ENCODE measurements around the gene C10orf71.

Gene C10orf71

DNA sequence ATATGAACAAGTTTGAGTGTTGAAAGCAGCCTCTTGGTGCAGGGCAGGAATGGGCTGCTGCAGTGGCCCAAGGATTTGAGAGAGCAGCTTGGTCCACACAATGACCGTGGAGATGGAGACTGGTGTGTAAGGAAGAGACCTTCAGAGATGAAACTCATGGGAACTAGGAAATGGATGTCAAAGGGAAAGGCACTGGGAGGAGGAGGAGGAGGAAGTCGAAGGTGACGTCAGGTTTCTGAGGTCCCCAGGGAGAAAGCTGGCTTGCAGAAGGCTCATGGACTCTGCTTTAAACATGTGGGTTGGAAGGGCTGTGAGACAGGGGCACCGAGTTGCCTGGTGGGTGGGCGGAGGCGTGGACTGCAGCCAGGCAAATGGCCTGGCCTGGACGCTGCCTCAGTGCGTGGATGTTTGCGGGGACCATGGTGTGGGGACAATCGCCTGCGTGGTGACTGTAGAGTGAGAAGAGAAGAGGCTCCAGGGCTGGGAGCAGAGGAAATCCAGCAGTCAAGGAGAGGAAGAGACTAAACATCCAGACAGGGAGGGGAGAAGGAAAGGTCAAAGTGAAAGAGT lies 14.6 kb downstream of the C10orf71 start:
- DNase-seq (ENCODE audit: insufficient read length, low spot score) (no peak), FAIRE-seq (no peak)

DNA sequence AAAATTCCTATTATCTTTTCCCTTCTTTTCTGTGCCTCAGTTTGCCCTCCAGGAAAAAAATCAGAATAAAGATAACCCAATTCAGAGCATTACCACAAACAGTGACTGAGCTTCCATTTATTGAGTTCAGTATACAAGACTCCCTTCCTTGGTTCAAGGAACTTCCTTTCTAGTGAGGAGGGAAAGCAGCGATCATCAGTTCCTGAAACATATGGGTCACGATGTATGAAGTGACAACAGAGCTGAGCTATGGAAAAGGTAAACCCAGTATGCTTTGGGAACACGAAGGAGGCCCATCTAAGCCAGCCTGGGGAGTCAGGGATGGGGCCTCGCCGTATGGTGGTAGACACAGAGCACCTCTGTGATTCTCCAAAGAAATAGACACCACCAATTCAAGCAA lies 15.8 kb downstream of the C10orf71 start:
- no peak for FAIRE-seq
- no peak for DNase-seq (ENCODE audit: insufficient read length, low spot score)

DNA sequence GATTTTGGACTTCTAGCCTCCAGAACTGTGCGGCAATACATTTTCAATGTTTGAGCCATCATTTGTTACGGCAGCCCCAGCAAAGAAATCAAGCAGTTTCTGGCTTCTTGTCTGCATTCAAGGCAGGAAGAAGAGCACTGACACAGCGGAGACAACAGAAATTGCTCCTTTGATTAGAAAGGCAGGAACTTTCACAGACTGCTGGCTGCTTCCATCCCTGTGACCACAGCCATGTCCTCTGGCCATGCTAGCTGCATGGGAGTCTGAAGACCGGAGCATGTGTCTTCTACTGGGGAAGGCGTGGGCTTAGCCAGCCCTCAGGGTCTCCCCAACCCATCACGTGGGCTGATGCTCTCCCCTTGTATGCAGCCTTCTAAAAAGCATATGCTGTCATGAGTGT lies 19.1 kb downstream of the C10orf71 start:
- FAIRE-seq (no peak), DNase-seq (ENCODE audit: insufficient read length, low spot score) (no peak)

DNA sequence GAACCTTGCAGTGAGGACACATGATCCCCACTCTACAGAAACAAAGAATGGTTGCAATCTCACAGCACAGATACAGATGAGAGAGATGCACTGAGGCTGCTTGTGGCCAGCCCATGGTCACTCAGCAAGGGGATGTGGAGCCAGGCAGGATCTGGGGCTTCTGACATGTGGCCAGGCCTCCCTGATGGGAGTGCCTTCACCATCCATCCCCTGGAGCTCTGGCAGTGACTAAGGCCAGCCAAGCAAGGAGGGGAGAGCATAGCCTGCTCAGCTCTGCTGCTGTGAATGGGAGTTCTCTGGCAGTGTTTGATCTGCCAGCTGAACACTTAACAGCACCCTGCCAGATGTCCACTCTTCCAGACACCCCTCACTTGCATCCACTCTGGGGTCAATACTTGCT lies 19.8 kb downstream of the C10orf71 start:
- DNase-seq (ENCODE audit: insufficient read length, low spot score) (no peak), FAIRE-seq (no peak)

DNA sequence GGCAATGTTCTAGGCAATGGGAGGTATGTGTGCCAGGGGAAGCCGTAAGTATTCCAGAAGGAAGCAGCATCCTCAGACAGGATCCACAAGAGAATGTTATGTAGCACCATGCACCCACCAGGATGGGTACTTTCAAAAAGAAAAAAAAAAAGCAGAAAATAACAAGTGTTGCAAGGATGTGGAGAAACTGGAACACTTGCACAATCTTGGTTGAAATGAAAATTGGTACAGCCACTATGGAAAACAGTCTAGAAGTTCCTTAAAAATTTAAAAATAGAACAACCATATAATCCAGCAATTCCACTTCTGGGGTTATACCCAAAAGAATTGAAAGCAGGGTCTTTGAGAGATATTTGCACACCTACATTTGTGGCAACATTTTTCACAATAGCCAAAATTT lies 20.2 kb downstream of the C10orf71 start:
- FAIRE-seq (no peak), DNase-seq (ENCODE audit: insufficient read length, low spot score) (no peak)

DNA sequence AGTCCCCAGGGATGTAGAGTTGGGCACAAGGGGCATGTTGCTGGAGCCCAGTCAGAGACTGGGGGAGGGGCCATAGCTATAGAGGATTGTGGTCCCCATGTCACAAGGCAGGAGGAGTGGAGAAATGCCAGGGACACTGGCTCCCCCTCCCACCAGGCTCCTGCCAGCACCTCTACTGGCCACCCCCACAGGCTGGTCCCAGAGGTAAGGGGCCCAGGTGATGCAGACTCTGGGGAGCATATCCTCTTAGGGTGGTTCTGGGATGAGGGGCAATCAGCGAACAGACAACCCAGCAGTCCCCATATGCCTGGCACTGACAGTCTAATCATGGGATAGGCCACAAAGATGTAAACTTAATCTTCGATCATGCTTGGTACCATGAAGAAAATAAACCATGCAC lies 21.2 kb downstream of the C10orf71 start:
- FAIRE-seq (no peak), DNase-seq (ENCODE audit: insufficient read length, low spot score) (no peak)

DNA sequence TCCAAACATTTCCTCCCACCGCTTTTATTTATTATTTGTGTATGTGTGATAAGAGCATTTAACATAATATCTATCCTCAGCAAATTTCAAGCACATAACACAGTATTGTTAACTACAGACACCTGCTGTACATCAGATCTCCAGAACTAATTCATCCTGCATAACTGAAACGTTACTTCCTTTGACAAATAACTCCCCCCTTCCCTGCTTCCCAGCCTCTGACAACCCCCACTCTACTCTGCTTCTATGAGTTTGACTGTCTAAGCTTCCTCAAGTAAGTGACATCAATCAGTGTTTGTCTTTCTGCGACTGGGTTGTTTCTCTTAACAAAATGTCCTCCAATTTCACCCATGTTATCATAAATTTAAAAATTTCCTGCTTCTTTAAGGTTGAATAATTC lies 22.1 kb downstream of the C10orf71 start:
- FAIRE-seq (no peak), DNase-seq (ENCODE audit: insufficient read length, low spot score) (no peak)

DNA sequence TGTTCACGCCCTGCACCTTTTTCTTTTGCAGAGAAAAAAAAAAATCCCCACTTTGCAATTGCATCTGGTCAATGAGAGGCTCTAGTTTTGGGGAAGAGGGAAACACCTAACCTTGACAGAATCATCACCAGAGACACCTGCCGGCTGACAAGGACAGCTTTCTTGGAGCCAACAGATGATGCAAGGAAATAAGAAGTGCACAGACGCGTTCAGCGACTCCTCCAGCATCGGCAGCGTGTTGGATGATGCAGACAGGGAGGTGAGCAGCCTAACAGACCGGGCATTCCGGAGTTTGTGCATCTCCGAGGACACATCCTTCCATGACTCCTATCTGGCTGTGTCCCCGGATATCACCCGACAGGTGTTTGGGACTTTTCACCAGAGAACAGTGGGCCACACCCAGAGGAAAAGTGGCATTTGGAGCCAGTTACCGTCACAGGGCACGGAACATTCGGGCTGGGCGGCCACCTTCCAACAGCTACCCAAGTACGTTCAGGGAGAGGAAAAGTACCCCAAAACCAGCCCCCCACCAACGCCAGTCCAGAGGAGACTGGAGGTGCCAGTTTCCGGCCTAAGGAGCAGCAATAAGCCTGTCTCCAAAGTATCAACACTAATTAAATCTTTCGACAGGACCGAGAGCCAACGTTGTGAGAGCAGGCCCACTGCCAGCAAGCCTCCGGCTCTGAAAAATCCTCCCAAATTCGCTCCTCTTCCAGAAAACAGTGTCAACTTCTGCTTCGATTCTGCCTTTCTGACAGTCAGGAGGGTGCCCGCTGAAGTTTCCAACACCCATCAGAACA lies 23.6 kb downstream of the C10orf71 start:
- DNase-seq (ENCODE audit: insufficient read length, low spot score) = no peak

DNA sequence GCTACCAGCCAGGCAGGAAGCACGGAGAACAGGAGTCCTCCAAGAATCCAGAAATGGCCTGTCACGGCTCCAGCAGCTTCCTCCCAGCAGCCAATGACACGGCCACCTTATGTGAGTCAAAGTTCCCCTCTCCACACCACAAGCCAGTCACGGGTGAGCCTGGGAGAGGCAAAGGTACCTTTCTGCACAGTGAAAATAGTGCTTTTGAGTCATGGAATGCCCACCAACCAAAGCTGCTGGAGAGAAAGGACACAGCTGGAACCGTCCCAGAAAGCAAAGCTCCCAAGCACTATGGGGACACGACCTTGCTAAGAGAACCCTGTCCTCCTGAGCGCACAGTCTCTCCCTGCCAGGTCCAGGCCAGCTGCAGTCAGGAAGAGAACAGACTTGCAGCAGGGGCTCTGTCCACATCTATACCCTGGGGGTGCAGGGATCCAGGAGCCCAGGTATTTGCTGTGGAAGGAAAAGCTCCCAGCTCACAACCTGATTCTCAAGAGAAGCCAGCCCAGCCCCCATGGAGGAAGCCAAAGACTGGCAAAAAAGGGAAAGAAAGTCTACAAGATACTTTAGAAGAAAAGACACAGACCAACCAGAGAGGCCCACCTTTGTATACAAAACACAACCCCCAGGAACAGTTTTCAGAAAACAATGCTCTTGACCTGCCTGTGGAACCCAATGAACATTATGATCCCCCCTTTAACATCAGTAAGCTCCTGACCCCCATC lies 24.4 kb downstream of the C10orf71 start:
- no peak for FAIRE-seq

More for the DNA sequence above, 23.6 kb downstream of the C10orf71 start:
- FAIRE-seq = no peak

DNA sequence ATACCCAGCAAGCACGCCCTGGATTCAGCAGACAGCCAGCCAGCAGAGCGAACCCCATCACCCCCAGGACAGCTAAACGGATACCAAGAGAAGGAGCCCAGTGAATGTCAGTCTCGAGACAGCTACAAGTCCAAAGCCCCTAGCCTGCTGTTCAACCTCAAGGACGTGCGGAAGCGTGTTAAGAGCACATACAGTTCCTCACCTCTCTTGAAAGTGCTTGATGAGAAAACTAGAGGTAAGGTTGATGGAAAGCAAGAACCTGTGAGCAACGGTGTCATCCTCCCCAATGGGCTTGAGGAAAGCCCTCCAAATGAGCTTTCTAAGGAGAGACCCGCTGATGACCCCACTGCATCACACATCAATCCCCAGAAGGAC lies 24.9 kb downstream of the C10orf71 start:
- DNase-seq (ENCODE audit: insufficient read length, low spot score) = no peak
- FAIRE-seq = no peak

More for the DNA sequence above, 24.4 kb downstream of the C10orf71 start:
- no peak for DNase-seq (ENCODE audit: insufficient read length, low spot score)

DNA sequence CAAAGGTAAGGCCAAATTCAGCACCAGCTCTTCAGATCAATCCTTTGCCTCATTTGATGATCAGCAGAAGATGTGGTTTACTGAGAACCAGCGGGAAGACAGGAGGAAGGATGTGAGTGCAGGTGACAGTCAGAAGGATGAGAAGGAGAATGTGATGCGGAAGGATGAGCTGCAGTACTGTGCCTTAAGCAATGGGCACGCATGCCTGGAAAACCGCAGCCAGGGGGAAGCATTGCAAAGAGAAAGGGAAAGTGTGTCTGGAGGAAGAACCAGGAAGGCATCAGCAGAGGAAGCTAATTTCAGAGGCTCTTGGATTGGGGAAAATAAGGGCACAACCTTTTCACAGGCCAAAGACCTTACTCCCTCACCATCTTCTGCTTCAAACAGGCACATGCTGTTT lies 25.7 kb downstream of the C10orf71 start:
- DNase-seq (ENCODE audit: insufficient read length, low spot score) (peak; percentile 25), FAIRE-seq (no peak)

DNA sequence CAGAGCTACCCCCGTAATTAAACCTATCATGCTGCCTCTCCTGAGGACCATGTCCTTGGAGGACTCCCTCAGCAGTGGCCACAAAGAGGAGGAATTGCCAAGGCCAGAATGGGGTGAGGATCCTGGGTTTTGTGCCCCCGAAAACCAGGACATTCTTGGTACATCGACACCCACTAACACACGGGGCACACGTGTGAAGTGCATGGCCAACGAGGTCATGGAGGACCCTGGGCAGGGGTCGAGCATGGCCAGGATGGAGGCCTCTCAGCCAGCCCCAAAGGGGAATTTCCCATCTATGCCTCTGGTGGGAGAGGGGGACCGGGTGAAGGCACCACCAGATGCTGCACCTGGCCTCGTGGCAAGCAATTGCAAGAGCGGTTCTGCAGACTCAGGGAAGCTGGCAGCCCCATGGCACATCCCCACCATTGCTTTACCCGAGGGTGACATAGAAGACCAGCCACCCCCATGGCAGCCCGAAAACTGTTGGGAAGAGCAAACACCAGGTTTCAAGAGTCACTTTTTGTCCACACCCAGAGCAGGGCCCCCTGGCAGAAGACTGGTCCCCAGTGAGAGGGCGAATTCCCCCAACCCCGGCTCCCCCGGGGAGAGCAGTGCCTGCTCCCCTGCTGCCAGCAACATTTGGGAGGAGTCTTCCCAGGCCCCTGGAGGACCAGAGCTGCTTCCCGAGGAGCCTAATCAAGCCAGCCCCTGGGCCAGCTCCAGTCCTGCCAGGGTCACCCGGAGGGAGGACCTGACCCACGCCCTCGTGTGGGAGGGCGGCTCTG lies 26.4 kb downstream of the C10orf71 start:
- DNase-seq (ENCODE audit: insufficient read length, low spot score) (no peak), FAIRE-seq (no peak)

DNA sequence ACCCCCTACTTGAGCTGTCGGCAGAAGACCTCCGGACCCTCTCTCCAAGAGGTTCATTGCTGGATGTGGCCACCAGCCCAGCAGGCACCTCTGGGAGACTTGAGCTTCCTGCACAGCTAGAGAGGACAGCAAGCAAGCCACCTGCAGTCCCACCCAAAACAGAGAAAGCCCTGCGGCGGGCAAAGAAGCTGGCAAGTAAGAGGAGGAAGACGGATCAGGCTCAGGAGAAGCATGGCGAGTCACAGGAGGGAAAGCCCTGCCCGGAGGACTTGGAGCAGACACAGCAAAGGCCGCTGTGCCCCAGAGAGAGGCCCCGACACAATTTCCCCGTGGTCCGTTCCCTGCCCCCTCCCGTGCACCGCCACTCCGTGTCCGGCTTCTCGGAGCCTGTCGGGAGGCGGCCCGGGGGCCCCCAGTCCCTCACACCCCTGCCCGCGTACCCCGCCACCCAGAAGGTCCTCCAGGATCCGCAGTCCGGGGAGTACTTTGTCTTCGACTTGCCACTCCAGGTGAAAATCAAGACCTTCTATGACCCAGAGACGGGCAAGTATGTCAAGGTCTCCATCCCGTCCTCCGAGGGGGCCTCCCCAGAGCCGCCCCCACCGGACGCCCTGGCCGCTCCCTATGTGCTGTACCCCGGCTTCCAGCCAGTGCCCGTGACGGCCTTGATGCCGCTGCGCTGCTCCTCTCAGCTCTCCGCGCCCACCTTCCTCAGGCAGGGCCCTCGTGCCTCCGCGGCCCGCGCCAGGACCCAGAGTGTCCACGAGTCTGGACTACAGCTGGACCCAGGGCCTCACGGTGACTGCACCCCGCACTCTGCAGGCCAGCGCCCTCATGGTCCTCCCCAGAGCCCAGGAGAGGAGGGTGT lies 27.2 kb downstream of the C10orf71 start:
- DNase-seq (ENCODE audit: insufficient read length, low spot score) = no peak

DNA sequence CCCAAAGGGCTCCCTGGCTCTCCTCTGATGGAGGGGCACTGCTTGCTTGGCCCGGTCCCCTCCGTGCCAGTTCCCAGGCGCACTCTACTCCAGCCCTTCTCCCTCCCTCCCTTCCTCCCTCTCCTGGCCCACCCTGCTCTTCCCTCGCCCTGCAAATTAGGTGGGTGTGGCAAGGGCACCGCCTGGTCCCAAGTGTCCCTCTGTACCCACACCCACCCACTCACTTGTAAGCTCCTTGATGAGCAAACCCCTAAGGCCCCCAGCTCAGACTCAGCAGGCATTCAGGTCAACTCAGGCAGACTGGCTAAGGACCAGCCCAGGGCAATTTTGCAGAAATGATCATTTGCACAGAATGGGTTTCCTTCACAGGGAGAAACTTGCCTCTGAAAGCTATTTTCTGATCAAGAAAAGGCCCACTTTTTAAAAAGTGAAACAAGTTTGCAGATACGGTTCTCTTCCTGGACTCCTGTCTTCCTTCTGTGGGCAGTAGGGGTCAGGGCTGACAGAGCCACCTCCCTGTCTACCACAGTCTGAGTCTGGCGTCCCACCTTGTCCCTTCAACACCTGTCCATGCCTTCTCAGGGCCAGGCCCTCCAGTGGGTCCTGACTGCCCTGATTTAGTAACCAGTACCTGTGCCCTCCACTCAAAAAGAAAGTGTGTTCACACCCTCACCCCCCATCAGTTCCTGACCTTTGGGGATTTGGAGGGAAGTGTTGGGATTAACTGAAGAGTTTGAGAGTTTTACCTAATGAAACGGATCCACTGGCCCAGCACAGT lies 28.3 kb downstream of the C10orf71 start:
- DNase-seq (ENCODE audit: insufficient read length, low spot score) (no peak), FAIRE-seq (no peak)

More for the DNA sequence above, 27.2 kb downstream of the C10orf71 start:
- FAIRE-seq = no peak

DNA sequence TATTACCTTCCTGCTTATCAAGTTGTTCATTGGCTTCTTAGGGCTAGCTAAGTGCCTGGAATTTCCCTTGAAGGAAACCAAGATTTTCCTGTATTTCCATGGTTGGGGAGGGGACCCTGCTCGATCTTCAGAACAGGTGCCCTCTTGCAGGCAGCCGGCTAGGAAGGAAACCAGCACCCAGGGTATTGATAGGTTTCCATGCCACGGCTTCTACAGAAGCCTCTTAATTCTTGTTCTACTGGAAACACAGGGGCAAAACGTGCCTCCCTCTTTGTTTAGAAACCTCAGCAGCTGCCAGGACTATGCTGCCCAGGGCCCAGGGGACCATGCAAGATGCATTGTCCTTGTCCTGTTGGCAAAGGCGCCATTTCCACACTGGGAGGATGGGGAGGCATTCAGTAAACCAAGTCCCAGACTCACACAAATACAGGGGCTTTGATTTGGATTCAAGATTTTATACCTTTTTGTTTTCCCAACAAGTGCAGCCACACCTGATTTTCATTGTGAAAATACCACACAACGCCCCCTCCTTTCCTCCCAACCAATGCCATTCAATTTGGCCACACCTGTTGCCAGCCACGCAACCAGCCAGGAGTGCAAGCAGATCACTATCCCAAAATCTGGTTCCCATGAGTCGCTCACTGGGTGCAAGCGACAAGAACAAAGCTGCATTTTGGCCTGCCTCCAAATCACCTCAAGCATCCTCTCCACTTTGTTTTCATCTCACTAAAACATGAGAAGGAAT lies 29.6 kb downstream of the C10orf71 start:
- no peak for FAIRE-seq
- DNase-seq (ENCODE audit: insufficient read length, low spot score) = no peak

DNA sequence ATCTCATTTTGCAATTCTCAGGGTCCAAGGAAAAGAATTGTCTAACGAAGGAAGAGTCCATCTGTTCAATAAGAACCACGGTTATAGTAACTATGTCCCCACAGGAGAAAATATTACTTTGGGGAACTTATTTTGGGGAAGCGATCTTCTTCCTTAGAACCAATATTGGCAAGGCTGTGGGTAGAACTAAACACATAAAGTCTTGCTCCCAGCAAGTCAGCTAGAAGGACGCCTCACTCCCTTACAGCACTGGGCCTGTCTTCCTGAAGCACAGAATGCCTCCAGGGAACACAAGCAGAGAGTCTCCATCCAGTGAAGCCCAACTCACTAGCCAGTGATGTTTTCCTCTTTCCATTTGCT lies 30.2 kb downstream of the C10orf71 start:
- FAIRE-seq (no peak), DNase-seq (ENCODE audit: insufficient read length, low spot score) (no peak)

DNA sequence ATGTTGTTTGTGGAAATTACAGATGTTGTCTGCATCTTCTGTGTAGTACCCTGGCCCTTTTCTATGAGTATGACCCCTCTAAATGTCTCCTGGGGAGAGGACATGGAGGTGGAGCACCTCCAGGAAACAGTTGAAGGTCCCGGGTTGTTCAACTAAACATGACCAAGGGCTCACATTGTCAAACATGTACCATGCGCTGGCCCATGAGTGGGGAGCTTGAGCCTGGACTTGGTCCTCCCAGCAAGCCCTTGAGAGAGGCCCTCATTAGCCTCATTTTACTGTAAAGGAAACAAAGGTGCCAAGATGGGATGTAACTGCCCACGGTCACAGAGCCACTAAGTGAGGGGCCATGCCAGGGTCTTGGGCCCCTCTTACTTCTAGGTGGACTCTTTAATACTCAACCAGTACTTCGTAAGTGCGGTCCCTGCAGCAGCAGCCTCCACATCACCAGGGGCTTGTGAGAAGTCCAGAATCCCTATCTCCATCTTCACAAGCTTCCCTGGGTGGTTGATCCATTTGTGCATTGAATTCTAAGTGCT lies 31.2 kb downstream of the C10orf71 start:
- no peak for DNase-seq (ENCODE audit: insufficient read length, low spot score)
- no peak for FAIRE-seq

DNA sequence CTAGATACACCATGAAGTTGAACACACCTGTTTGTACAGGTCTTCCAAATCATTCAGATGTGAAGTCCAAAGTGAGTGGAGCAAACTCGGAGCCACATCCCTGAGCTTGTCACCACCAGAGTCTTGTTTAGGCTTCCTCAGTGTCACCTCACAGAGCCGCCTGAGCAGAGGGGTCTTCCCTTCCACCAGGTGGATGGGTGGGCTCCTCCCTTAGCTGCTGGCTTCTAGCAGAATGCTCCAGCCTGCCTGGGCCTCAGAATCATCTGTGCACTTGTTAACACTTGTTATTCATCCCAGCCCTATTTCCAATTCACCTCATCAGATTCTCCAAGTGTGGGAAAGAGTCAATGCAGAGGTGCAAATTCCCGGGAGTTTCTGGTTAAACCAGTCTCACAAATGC lies 32.5 kb downstream of the C10orf71 start:
- FAIRE-seq = no peak
- no peak for DNase-seq (ENCODE audit: insufficient read length, low spot score)

DNA sequence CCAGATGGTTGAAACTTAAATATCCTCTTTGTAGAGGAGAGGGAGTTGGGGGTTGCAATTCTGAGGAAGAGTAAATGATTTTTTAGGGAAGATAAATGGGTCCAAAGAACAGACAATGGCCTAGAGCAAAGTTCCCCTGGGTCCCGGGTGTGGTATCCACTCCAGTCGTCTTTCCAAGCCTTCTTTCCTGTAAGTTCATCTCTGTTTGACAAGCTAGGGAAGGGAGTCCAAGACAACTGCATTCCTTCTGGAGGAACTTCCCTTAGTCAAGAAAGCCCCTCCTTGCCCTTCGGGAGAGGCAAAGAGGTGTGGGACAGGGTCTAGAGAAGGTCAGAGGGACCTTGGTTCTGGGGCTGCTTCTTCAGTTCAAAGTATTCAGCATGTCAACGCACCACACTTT lies 33.4 kb downstream of the C10orf71 start:
- DNase-seq (ENCODE audit: insufficient read length, low spot score) = no peak
- FAIRE-seq = no peak

Measured in HTR-8/SVneo (cell line).